Omental fat pad (tissue), 4 donors: ENCODE results near the gene LMCD1. TPM values are rescaled to one million over a fixed set of nuclear protein-coding genes. Genes with fewer than 3 reads are reported as not detected.

Experiments
- ATAC-seq: fragments of 150-250 bp; one replicate; pipeline ENCODE4 v1.9.1; 2016; ENCODE audit warnings: mild to moderate bottlenecking, moderate library complexity; ENCODE audit not compliant: low FRiP score
- DNase-seq: peaks from one replicate; pipeline ENCODE4 v3.0.0-alpha.2; 2019; ENCODE audit warnings: low spot score
- CTCF ChIP-seq, 3 donors: fragments of 450-650 bp; IDR thresholded peaks; one replicate each; pipeline ENCODE4 v1.5.1; 2016 to 2017; ENCODE audit warnings: antibody characterized with exemption in 3 of 3, mild to moderate bottlenecking in 3 of 3, moderate library complexity in 2 of 3
- total RNA-seq, 4 donors: library from RNA; depleted of rRNA; stranded (reverse); fragments of >200 nt; gene quantifications; one replicate each; pipeline ENCODE4 v1.1.0, GENCODE V29; 2016

LMCD1 gene
- total RNA-seq, 4 donors from 2014 or later: 135 to 1,380 (median 270) TPM

GRCh38 chr3:8607234-8608040 lies 105.8 kb downstream of the LMCD1 start:
- TF ChIP-seq CTCF (IDR thresholded peaks at IDR 0.05): peak in 1 of 3 donors; percentile 22
- peak; percentile 26 for ATAC-seq
- DNase-seq: no peak

DNA sequence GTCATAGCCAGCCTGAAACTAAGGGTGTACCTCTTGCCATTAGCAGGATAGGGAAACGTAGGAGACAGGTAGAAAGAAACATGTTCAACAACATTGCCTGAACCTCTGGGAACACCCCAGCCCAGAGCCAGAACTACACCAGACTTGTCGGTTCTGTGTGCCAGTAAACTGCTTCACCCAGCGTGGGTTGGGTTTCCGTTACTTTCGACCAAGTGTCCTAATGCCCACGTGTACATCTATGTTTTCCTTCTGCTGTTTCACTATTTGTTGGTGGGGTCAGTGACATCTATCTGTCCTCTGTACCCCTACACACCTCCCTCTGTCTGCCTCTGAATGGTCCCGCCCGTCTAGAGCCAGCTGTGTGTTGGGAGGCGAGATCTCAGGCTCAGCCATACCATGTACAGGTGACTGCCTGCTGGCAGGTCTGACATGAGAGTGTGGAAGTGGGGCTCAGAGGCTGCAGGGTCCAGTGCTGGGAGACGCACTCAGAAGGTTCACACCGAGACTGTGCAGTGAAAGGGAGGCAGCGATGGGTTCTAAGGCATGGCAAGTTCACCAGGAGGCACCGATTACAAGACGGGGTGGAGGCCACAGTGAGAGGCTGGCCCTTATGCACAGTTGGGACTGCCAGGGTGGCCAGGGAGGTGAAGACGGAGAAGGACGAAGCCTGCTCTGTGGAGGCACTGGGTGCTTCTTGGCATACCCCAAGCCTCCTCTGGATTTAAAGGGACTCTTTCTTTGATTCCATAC lies 106.6 kb downstream of the LMCD1 start:
- DNase-seq: no peak
- TF ChIP-seq CTCF (IDR thresholded peaks at IDR 0.05): no peak
- ATAC-seq: no peak

DNA sequence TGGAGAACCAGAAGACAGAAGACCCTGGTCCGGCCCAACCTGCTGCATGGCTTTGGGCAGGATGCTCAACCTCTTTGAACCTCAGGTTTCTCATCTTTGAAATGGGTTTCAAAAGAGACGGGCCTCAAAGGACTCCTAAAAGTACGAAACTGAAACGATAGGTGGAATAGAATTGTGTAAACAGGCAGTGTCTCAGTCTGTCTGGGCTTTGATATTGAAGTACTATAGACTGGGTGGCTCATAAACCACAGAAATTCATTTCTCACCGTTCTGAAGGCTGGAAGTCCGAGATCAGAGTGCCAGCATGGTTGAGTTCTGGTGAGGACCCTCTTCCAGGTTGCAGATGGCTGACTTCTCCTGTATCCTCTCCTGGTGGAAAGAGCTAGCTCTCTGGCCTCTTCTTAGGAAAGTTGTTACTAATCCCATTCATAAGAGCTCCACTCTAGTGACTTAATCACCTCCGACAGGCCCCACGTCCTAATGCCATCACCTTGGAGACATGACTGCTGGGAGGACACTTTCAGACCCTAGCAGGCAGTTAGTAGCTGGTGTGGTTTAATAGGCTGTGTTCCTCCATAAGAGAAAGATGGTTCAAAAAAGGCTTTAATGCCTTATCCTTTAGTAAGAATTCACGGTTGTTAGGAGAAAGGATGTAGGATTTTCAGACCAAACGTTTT lies 107.3 kb downstream of the LMCD1 start:
- DNase-seq (no peak), ATAC-seq (no peak)
- TF ChIP-seq CTCF (IDR thresholded peaks at IDR 0.05): no peak

DNA sequence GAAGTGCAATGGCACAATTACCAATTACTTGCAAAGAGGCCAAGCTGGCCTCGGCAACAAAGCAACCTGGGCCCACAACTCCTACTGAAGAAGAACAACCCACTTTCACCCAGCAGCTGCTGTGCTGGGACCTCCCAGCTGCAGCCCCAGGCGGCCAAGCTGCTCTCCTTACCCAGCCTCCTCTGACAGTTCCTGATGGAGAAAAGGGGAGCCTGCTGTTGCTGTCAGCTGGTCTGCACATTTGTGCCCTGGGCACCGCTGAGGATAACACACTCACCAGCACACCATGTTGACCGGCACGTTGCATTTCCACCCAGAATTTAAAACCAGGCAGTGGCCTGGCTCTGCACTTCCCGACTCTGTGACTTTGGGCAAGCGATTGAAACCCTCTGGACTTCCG lies 109.3 kb downstream of the LMCD1 start:
- no peak for TF ChIP-seq CTCF (IDR thresholded peaks at IDR 0.05)
- ATAC-seq (no peak), DNase-seq (no peak)

DNA sequence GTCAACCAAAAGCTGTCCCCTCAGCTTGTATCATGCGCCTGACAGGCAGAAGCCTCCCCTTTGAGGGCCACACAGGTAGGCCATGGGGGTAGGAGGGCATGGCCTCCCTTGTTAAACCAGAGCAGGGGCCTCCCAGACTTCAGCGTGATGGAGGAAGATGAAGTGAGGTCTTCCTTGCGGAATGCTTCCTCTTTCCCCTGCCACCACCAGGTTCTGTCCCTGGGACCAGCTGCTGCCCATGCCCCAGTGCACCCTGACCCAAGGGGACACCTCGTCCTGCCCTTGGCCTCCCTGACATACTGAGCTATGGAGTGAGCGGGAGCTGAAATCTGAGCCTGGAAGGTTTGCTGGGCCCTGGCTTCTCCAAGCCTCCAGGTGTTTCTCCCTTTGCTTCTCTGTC lies 116.3 kb downstream of the LMCD1 start:
- TF ChIP-seq CTCF (IDR thresholded peaks at IDR 0.05): no peak
- DNase-seq: no peak
- ATAC-seq: no peak

DNA sequence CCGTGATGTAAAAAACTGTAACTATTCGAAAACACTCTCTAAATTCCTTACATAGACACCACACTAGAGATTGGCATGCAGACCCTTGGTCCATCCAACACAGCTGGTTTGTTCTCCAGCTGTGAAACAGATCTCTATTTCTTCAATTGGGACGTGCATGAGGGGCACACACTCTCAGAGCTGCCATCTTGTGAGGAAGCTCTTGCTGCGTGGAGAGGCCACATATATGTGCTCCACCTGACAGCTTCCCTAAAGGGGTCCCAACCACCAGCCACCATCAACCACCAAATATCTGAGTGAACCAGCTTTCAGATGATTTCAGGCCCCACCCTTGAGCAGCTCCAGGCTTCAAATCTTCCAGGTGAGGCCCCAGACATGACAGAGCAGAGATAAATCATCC lies 117.3 kb downstream of the LMCD1 start:
- no peak for ATAC-seq
- DNase-seq: no peak
- no peak for TF ChIP-seq CTCF (IDR thresholded peaks at IDR 0.05)
